K562 (cell line): ENCODE results near the gene RSRP1. TPM values are rescaled to one million over a fixed set of nuclear protein-coding genes. Genes with fewer than 3 reads are reported as not detected.

Experiments
- MLLT1 ChIP-seq, 2 experiments: fragments of 450-650 bp; IDR thresholded peaks; 2 replicates each; pipeline ENCODE4 v1.6.1; 2016
- MYBL2 ChIP-seq, 2 experiments: fragments of 450-650 bp in 1 of 2; sonication (generic) in 1 of 2; formaldehyde crosslinking in 1 of 2; IDR thresholded peaks; 2 replicates each; pipeline versions ENCODE4 v1.6.1 to v1.8.1; 2017 to 2022; ENCODE audit warnings: borderline replicate concordance in 1 of 2, inconsistent platforms in 1 of 2, low read depth in 1 of 2, mild to moderate bottlenecking in 1 of 2, missing genetic modification reagents in 1 of 2, moderate library complexity in 1 of 2
- MYC ChIP-seq, 2 experiments: fragments of 250-450 bp in 1 of 2; sonication (Bioruptor Pico) in 1 of 2; IDR thresholded peaks; 2 replicates each; pipeline versions ENCODE4 v1.5.1 to v1.6.1; 2012 to 2021; ENCODE audit warnings: low read depth in 2 of 2, borderline replicate concordance in 1 of 2, improper control_type of control experiment in 1 of 2, low read length in 1 of 2, mild to moderate bottlenecking in 1 of 2, moderate library complexity in 1 of 2
- STAT6 ChIP-seq: sonication (generic); formaldehyde crosslinking; IDR thresholded peaks from 2 replicates; pipeline ENCODE4 v1.8.1; 2023; ENCODE audit warnings: mild to moderate bottlenecking, missing genetic modification reagents
- ZFP1 ChIP-seq: fragments of 450-650 bp; formaldehyde crosslinking; IDR thresholded peaks from 2 replicates; pipeline ENCODE4 v1.4.0; 2020; ENCODE audit warnings: mild to moderate bottlenecking, mixed read lengths
- ZHX1 ChIP-seq: fragments of 150-350 bp; conservative IDR thresholded peaks from 2 replicates; pipeline ENCODE4 v1.6.1; 2014; ENCODE audit warnings: low read length
- ZNF318 ChIP-seq, 2 experiments: fragments of 450-650 bp; IDR thresholded peaks; 2 replicates each; pipeline ENCODE4 v1.6.1; 2016; ENCODE audit warnings: mild to moderate bottlenecking in 2 of 2, borderline replicate concordance in 1 of 2, low read depth in 1 of 2, moderate library complexity in 1 of 2
- polyA plus RNA-seq, 8 experiments: library from polyadenylated mRNA; depleted of rRNA in 4 of 8; stranded (reverse) in 5 of 8; unstranded in 3 of 8; fragments of >200 nt; fragmentation: Nextera tagmentation in 2 of 8; fragmentation: Illumina TruSeq in 1 of 8; extraction: Ambion mirVana in 2 of 8; extraction: Trizol in 1 of 8; gene quantifications; 2 replicates each; pipeline versions ENCODE4 v1.2.1 to v1.2.3, GENCODE V29; 2011 to 2014; ENCODE audit warnings: inconsistent platforms in 1 of 8, missing spikeins in 1 of 8
- total RNA-seq, 7 experiments: library from RNA; depleted of rRNA in 6 of 7; stranded (reverse); fragments of >200 nt in 6 of 7; fragmentation: Illumina TruSeq in 2 of 7; extraction: Trizol in 2 of 7; gene quantifications; 2 replicates each; pipeline versions ENCODE4 v1.2.1 to v1.2.3, GENCODE V29; 2011 to 2021; ENCODE audit warnings: low replicate concordance in 1 of 7

The RSRP1 gene
- total and polyA plus RNA-seq, 9 of the 15 experiments (the other 6 are each of a cell fraction or from before 2014, with no cell fraction given) = 27.2 to 283 (median 146) TPM

DNA sequence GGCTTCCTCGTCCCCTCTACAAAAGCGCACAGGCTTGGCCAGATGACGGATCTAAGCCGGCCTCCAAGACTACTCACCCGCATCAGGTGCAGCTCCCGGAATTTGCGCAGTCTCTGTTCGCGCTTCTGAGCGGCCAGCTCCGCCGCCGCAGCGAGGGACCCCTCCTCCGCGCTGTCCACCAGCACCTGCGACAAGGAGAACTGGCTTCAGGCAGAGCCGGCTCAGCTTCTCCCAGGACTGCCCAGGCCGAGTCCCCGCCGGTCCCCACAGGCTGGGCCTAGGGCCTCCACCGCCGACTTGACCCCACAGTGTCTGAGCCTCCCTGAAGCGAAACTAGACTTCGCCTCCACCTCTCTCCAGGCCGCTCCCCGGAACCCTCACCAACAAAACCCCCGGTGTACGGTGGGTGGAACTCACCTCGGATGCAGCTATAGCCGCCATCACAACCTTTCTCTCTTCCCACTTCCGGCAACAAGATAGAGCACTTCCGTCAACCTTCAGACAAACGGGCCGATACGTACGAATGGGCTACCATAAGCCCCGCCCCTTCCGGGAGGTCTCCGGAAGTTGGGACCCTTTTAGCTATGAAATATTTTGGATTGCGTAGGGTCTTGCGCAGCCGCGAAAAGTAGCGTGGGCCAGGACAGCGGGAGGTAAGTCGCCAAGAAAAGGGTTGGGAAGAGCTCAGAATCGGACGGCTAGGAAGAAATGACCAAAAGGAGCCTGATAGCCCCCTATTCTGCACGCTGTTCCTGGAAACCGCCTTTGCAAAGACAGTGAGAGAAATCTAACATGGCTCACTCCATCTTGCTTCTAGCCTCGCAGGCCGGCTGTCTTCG is 15.0 kb downstream of the RSRP1 start, which contains the start of gene SYF2 (continued):
- TF ChIP-seq STAT6 = peak; percentile 75; the same call in 1 of the 2 replicates
- no peak for TF ChIP-seq ZNF318 (IDR thresholded peaks at IDR 0.05; ENCODE audit: borderline replicate concordance in 1 of 2, low read depth in 1 of 2)
- TF ChIP-seq MYC (IDR thresholded peaks at IDR 0.05; ENCODE audit: low read depth, low read length) = peak; percentile 88
- peak; percentile 46; the same call in 1 of the 2 replicates for TF ChIP-seq MYC (CRISPR knock-in tag; IDR thresholded peaks at IDR 0.05; ENCODE audit: borderline replicate concordance, low read depth)
- peak; percentile 51 for TF ChIP-seq ZHX1
- peak; percentile 58 for TF ChIP-seq MYBL2 (IDR thresholded peaks at IDR 0.05; ENCODE audit: low read depth)
- TF ChIP-seq MYBL2 (CRISPR knock-in tag; IDR thresholded peaks at IDR 0.05; ENCODE audit: borderline replicate concordance) = no peak
- peak in 1 of 2 experiments; percentile 77; a peak in 2 of 4 replicates for TF ChIP-seq MLLT1 (IDR thresholded peaks at IDR 0.05)
- no peak for TF ChIP-seq ZFP1 (CRISPR knock-in tag)
